Skeletal muscle satellite cell (primary cell): ENCODE results near the gene CDK5R1.

Experiments
- H3K27me3 ChIP-seq: 2 replicates; pipeline ENCODE4 v1.7.0; 2013; ENCODE audit warnings: low read length; ENCODE audit not compliant: control insufficient read depth, insufficient read depth
- H3K36me3 ChIP-seq: 2 replicates; pipeline ENCODE4 v1.7.0; 2013; ENCODE audit warnings: mild to moderate bottlenecking, control low read depth, low read length; ENCODE audit not compliant: insufficient read depth
- H3K4me1 ChIP-seq: 2 replicates; pipeline ENCODE4 v1.7.0; 2013; ENCODE audit warnings: low read length; ENCODE audit not compliant: control insufficient read depth, insufficient read depth
- H3K4me2 ChIP-seq: 2 replicates; pipeline ENCODE4 v1.7.0; 2013; ENCODE audit warnings: mild to moderate bottlenecking, low read length
- H3K4me3 ChIP-seq: 2 replicates; pipeline ENCODE4 v1.7.0; 2013; ENCODE audit warnings: low read length
- H3K9ac ChIP-seq: 2 replicates; pipeline ENCODE4 v1.7.0; 2013; ENCODE audit warnings: mild to moderate bottlenecking, low read depth, low read length, moderate library complexity
- H3K9me3 ChIP-seq: replicated peaks from 2 replicates; pipeline ENCODE4 v1.7.0; 2013; ENCODE audit warnings: mild to moderate bottlenecking, control low read depth, low read length

CDK5R1 gene

GRCh38 chr17:32475258-32475657 is 11.5 kb upstream of the CDK5R1 start:
- Histone ChIP-seq H3K36me3 (peaks cover 87% of the 10 kb centered on the region), H3K9ac (no peak overlapping the region), H3K4me3 (no peak overlapping the region), H3K4me1 (no peaks in the 10 kb centered on the region), H3K27me3 (no peaks in the 10 kb centered on the region), H3K4me2 (no peak overlapping the region), H3K9me3 (no peaks in the 10 kb centered on the region)

- no peaks in the 10 kb centered on the region for H3K4me1 ChIP-seq
- no peaks in the 10 kb centered on the region for H3K9me3 ChIP-seq
- no peaks in the 10 kb centered on the region for H3K27me3 ChIP-seq
- peaks cover 82% of the 10 kb centered on the region for H3K36me3 ChIP-seq
- H3K4me3 ChIP-seq: no peak overlapping the region
- H3K9ac ChIP-seq: no peak overlapping the region
- no peak overlapping the region for H3K4me2 ChIP-seq
These were observed 9.6 kb upstream of the CDK5R1 start for GRCh38 chr17:32477220-32477619.

GRCh38 chr17:32479074-32479617 is 7.6 kb upstream of the CDK5R1 start:
- Histone ChIP-seq H3K4me3 (no peak overlapping the region), H3K4me2 (no peak overlapping the region), H3K27me3 (no peaks in the 10 kb centered on the region), H3K9me3 (no peaks in the 10 kb centered on the region), H3K36me3 (peaks cover 73% of the 10 kb centered on the region), H3K4me1 (no peaks in the 10 kb centered on the region), H3K9ac (no peak overlapping the region)

DNA sequence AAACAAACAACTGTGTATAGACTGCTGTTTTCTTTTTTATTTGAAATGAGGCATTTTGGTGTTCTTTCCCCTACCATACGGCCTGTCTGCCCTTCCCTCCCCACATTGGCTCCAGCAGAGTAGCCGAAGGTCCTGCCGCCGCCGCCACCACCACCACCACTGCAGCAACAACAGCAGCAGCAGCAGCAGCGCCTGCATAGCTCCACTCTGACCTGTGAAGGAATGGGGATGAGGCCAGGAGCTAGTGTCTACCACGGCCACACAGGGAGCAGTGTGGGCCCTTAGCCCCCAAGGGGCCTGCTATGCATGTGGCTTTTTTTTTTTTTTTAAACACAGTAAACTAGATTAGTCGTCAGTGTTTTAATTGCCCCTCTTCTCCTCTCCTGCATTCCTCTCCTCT is 5.6 kb upstream of the CDK5R1 start:
- Histone ChIP-seq H3K4me1 (peaks cover 7% of the 10 kb centered on the region), H3K36me3 (peaks cover 53% of the 10 kb centered on the region), H3K9me3 (no peaks in the 10 kb centered on the region), H3K27me3 (no peaks in the 10 kb centered on the region), H3K4me3 (no peak overlapping the region), H3K9ac (no peak overlapping the region), H3K4me2 (no peak overlapping the region)

GRCh38 chr17:32482568-32483320 is 4.0 kb upstream of the CDK5R1 start:
- no peak overlapping the region for H3K4me2 ChIP-seq
- no peaks in the 10 kb centered on the region for H3K9me3 ChIP-seq
- peaks cover 11% of the 10 kb centered on the region for H3K4me1 ChIP-seq
- H3K9ac ChIP-seq: no peak overlapping the region
- peaks cover 38% of the 10 kb centered on the region for H3K36me3 ChIP-seq
- H3K4me3 ChIP-seq: no peak overlapping the region
- H3K27me3 ChIP-seq: no peaks in the 10 kb centered on the region

DNA sequence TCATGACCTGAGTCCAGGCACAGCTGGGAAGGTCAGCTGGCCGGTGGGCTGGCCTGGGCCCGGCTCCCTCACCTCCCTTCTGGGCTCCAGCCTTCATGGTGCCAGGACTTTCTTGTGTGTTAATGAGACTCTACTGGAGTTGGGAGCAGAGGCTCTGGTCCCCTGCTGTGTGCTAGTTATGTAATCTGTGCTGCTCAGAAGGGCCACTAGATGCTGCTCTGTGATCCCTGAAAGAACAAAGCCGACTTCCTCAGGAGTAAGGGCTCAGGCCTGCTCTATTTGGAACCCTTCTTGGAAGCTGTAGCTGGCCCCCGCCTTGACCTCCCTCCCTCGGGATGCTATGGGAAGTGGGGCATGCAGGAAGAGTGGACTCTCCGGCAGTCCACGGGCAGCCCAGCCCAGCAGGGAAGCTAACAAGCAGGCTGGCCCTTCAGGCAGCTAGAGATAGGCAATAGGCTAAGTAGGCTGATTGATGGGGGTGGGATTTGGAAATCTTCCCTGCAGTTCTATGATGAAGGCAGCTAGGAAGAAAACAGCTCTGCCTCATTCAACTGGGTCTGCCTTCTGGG is 3.3 kb upstream of the CDK5R1 start:
- Histone ChIP-seq H3K9ac (peak overlapping the region; percentile 5), H3K4me1 (peaks cover 17% of the 10 kb centered on the region), H3K9me3 (no peaks in the 10 kb centered on the region), H3K27me3 (no peaks in the 10 kb centered on the region), H3K4me2 (no peak overlapping the region), H3K36me3 (peaks cover 30% of the 10 kb centered on the region), H3K4me3 (no peak overlapping the region)

DNA sequence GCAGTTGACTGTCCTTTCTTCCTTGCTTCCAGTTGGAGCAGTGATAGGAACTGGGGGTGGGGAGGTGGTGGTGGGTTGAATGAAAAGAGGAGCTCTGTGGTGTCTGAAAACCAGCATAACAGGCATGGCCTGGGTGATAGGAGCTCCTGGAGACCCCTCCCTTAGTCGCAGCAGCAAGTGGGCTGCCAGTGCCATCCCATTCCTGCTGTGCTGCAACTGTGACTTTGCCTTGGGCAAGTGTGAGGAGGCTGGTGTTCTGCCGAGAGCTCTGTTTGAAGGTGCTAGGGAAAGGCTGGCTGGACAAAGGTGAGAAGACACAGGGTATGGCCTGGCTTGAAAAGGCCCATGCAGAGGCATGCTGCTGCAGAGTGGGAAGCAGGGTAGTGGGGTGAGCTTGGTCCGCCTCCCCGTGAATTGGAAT is 2.7 kb upstream of the CDK5R1 start:
- no peak overlapping the region for H3K4me3 ChIP-seq
- H3K4me2 ChIP-seq: no peak overlapping the region
- H3K4me1 ChIP-seq: peaks cover 18% of the 10 kb centered on the region
- peak overlapping the region; percentile 5 for H3K9ac ChIP-seq
- no peaks in the 10 kb centered on the region for H3K27me3 ChIP-seq
- peaks cover 25% of the 10 kb centered on the region for H3K36me3 ChIP-seq
- no peaks in the 10 kb centered on the region for H3K9me3 ChIP-seq

DNA sequence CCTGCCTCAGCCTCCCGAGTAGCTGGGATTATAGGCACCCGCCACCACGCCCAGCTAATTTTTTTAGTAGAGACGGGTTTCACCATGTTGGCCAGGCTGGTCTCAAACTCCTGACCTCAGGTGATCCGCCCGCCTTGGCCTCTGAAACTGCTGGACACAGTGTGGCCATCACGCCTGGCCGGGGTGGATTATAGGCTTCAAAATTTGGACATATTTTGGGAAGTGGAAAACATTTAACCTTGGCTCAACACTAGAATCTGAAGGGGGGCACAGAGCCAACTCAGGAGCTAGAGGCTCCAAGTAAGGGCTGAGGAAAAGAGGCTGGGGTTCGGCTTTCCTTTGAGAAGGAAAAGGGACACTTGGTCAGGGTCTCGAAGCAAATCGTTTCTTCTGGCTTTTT is 2.2 kb upstream of the CDK5R1 start:
- no peaks in the 10 kb centered on the region for H3K27me3 ChIP-seq
- H3K9ac ChIP-seq: no peak overlapping the region
- H3K36me3 ChIP-seq: peaks cover 25% of the 10 kb centered on the region
- H3K4me3 ChIP-seq: no peak overlapping the region
- H3K4me2 ChIP-seq: no peak overlapping the region
- H3K4me1 ChIP-seq: peaks cover 22% of the 10 kb centered on the region
- H3K9me3 ChIP-seq: no peaks in the 10 kb centered on the region

DNA sequence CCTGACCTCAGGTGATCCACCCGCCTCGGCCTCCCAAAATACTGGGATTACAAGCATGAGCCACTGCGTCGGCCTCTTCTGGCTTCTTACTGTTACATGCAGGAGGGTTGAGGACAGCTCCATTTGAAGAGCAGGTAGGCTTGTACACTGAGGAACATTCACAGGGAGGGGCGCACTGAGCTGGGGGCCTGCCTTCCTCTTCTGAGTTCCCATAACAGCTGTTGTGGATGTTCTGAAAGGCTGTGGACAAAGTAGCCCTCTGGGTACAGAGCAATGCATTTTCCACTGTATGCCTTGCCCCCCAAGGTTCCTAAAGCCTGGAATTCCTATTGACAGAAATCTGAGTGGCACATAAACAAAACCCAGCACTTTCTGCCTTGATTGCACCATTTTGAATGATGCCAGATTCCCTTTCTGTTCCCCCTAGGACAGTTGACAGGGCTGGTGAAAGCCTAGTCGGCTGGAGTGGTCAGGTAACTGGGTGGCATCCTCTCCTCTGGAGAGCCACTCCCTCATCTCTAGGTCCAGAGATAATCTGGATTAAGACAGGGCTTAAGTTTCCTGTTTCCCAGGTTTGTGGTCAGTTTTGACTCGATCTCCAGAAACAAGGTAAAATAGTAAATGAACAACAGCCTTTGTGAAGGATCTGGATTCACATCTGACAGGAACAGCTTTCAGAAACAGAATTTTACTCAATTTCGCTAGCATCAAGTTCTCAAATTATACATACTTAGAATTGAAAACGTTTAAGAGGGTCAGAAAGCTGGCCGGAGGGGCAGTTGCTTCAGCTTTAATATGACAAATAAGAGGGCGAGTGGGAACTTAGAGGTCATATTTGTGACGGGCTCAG is 1.3 kb upstream of the CDK5R1 start:
- peaks cover 22% of the 10 kb centered on the region for H3K36me3 ChIP-seq
- no peaks in the 10 kb centered on the region for H3K27me3 ChIP-seq
- peak overlapping the region; percentile 76 for H3K9ac ChIP-seq
- peak overlapping the region; percentile 84 for H3K4me3 ChIP-seq
- H3K4me1 ChIP-seq: peaks cover 22% of the 10 kb centered on the region
- peak overlapping the region; percentile 84 for H3K4me2 ChIP-seq
- H3K9me3 ChIP-seq: no peaks in the 10 kb centered on the region

DNA sequence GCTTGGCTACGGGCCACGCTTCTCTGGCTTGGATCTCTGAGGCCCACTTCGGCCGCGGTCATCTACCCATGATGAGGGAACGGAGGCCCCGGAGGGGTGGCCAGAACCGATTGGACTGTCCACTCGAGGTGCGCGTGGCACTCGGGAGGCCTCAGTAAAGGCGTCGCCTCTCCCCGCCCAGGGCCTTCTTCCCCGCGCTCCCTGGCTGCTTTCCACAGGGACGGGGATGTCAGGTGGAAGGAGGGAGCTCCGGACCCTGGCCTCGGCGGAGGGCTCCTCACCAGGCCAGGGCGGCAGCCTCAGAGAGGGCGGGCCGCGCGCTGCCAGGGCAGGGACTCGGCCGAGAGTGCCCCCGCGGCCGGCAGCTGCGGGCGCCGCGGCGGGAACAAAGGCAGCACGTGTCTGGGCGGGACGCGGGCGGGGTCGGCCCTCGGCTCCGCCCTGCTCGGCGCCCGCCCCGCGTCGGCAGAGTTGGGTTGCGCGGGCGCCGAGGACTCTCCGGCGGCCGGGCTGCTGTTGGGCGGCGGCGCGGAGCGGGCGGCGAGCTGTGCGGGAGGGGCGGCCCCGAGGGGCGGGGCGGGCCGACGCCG is 587 bp upstream of the CDK5R1 start:
- H3K4me3 ChIP-seq: peak overlapping the region; percentile 84
- H3K4me2 ChIP-seq: peak overlapping the region; percentile 84
- no peaks in the 10 kb centered on the region for H3K27me3 ChIP-seq
- peak overlapping the region; percentile 76 for H3K9ac ChIP-seq
- H3K4me1 ChIP-seq: peaks cover 22% of the 10 kb centered on the region
- H3K9me3 ChIP-seq: no peaks in the 10 kb centered on the region
- peaks cover 15% of the 10 kb centered on the region for H3K36me3 ChIP-seq
